Thyroid gland (tissue), 4 donors: Measurements from ENCODE around the gene SLC24A3.

Source experiments
- CTCF ChIP-seq, 6 experiments: fragments of 200-600 bp in 3 of 6; fragments of 450-650 bp in 3 of 6; sonication (generic) in 3 of 6; IDR thresholded peaks; one replicate each; pipeline ENCODE4 v1.5.1; 2016 to 2019; ENCODE audit warnings: antibody characterized with exemption in 6 of 6, mild to moderate bottlenecking in 2 of 6, inconsistent platforms in 1 of 6, moderate library complexity in 1 of 6
- POLR2A ChIP-seq, 2 donors: fragments of 450-650 bp; IDR thresholded peaks; one replicate each; pipeline ENCODE4 v1.6.1; 2017; ENCODE audit warnings: antibody characterized with exemption in 2 of 2, mild to moderate bottlenecking in 2 of 2, moderate library complexity in 1 of 2

GRCh38 chr20:19750101-19750606, 537.7 kb downstream of the SLC24A3 start:
- TF ChIP-seq POLR2A (IDR thresholded peaks at IDR 0.05) (no peak), CTCF (IDR thresholded peaks at IDR 0.05) (no peak)
